ENCODE data around the gene FSTL4. TPM values are rescaled to one million over a fixed set of nuclear protein-coding genes. Genes with fewer than 3 reads are reported as not detected.

The FSTL4 gene
- total and polyA plus RNA-seq, 2 of the 13 experiments (the other 11 are each of a cell fraction or from before 2014, with no cell fraction given), result 2.1 to 3.0 TPM

DNA sequence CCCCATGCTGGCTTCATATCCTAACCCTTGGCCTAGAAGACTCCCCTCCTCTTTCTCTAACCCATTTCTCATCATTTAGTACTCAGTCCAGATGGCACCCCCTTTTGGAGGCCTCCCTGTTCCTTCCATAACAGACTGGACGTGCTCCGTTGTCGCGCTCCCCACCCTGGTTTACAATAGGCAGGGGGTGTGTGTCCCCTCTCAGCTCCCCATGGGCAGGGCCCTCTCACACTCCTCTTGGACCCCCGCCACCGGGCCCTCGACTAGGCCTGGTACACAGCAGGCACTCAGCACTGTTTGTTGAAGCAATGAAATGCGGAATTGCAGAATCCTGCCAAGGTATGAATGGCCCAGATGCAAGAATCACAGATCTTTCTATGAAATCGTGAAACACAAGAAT lies 227.4 kb downstream of the FSTL4 start:
- intact Hi-C loops (cut with micrococcal nuclease; ENCODE audit: unreplicated experiment), result no loop called here
- Histone ChIP-seq H3K4me3 (replicated peaks in 1 of 3; ENCODE audit: insufficient read depth in 1 of 3, low read depth in 2 of 3, low read length in 3 of 3) (no peak overlapping the region), H3K79me2 (ENCODE audit: insufficient read depth, low read length) (no peaks in the 10 kb centered on the region), H3K9me3 (ENCODE audit: low read length) (no peaks in the 10 kb centered on the region), H3K9ac (ENCODE audit: insufficient read depth, low read depth, low read length) (no peak overlapping the region), H3K27ac (ENCODE audit: extremely low read length, insufficient read depth, low read length) (no peak overlapping the region), H2AFZ (ENCODE audit: low read length) (no peak overlapping the region), H3K4me2 (ENCODE audit: low read depth, low read length) (no peak overlapping the region), H3K36me3 (replicated peaks in 1 of 2; ENCODE audit: control insufficient read depth in 1 of 2, insufficient read depth in 2 of 2, low read length in 2 of 2) (no peaks in the 10 kb centered on the region), H4K20me1 (ENCODE audit: insufficient read depth, low read length) (no peaks in the 10 kb centered on the region), H3K27me3 (ENCODE audit: control insufficient read depth in 1 of 2, insufficient read depth in 2 of 2, low read length in 2 of 2) (peaks cover 8 to 59% of the 10 kb centered on the region in 2 experiments; a peak in 4 of 5 replicates), H3K4me1 (ENCODE audit: insufficient read depth, low read length) (no peaks in the 10 kb centered on the region)
- no peak for FAIRE-seq
- 33% methylated on average over 9 of the region's 9 CpGs for WGBS (ENCODE audit: low lambda C conversion rate)
- ATAC-seq, result no peak
- DNase-seq (ENCODE audit: low spot score), result no peak
- BruUV-seq (replicated peaks), result no TSS peak
- ChIA-PET POLR2A (no interaction called here), CTCF (ENCODE audit: low intra/inter-chr PET ratio, low total read pairs) (no interaction called here)
- TF ChIP-seq FOXA1 (IDR thresholded peaks at IDR 0.05), result no peak
- TF ChIP-seq FOXA1 (CRISPR knock-in tag; IDR thresholded peaks at IDR 0.05), result no peak
- no peak for TF ChIP-seq ONECUT2 (CRISPR knock-in tag; IDR thresholded peaks at IDR 0.05)
- no peak for TF ChIP-seq ARNT (IDR thresholded peaks at IDR 0.05)
- TF ChIP-seq DPF2 (CRISPR knock-in tag; IDR thresholded peaks at IDR 0.05; ENCODE audit: borderline replicate concordance, low read depth), result no peak
- no peak for TF ChIP-seq IRF2 (CRISPR knock-in tag; IDR thresholded peaks at IDR 0.05)
- TF ChIP-seq PHB2 (IDR thresholded peaks at IDR 0.05; ENCODE audit: partially characterized antibody), result no peak
- no peak for TF ChIP-seq ZNF703 (CRISPR knock-in tag; IDR thresholded peaks at IDR 0.05; ENCODE audit: borderline replicate concordance)
- TF ChIP-seq ZNF331 (CRISPR knock-in tag; IDR thresholded peaks at IDR 0.05), result no peak
- no peak for TF ChIP-seq ZNF124 (CRISPR knock-in tag; IDR thresholded peaks at IDR 0.05)
- TF ChIP-seq, protein P1, sequence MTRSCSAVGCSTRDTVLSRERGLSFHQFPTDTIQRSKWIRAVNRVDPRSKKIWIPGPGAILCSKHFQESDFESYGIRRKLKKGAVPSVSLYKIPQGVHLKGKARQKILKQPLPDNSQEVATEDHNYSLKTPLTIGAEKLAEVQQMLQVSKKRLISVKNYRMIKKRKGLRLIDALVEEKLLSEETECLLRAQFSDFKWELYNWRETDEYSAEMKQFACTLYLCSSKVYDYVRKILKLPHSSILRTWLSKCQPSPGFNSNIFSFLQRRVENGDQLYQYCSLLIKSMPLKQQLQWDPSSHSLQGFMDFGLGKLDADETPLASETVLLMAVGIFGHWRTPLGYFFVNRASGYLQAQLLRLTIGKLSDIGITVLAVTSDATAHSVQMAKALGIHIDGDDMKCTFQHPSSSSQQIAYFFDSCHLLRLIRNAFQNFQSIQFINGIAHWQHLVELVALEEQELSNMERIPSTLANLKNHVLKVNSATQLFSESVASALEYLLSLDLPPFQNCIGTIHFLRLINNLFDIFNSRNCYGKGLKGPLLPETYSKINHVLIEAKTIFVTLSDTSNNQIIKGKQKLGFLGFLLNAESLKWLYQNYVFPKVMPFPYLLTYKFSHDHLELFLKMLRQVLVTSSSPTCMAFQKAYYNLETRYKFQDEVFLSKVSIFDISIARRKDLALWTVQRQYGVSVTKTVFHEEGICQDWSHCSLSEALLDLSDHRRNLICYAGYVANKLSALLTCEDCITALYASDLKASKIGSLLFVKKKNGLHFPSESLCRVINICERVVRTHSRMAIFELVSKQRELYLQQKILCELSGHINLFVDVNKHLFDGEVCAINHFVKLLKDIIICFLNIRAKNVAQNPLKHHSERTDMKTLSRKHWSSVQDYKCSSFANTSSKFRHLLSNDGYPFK (CRISPR knock-in tag; IDR thresholded peaks at IDR 0.05; ENCODE audit: borderline replicate concordance), result no peak
- TF ChIP-seq ZNF3 (CRISPR knock-in tag; IDR thresholded peaks at IDR 0.05), result no peak
- TF ChIP-seq MXI1 (IDR thresholded peaks at IDR 0.05; ENCODE audit: borderline replicate concordance, low read depth, low read length), result no peak
- TF ChIP-seq NCOR1 (IDR thresholded peaks at IDR 0.05; ENCODE audit: borderline replicate concordance, low read length), result no peak
- no peak for TF ChIP-seq SP5 (CRISPR knock-in tag; IDR thresholded peaks at IDR 0.05; ENCODE audit: borderline replicate concordance, low read depth)
- TF ChIP-seq, protein P2, sequence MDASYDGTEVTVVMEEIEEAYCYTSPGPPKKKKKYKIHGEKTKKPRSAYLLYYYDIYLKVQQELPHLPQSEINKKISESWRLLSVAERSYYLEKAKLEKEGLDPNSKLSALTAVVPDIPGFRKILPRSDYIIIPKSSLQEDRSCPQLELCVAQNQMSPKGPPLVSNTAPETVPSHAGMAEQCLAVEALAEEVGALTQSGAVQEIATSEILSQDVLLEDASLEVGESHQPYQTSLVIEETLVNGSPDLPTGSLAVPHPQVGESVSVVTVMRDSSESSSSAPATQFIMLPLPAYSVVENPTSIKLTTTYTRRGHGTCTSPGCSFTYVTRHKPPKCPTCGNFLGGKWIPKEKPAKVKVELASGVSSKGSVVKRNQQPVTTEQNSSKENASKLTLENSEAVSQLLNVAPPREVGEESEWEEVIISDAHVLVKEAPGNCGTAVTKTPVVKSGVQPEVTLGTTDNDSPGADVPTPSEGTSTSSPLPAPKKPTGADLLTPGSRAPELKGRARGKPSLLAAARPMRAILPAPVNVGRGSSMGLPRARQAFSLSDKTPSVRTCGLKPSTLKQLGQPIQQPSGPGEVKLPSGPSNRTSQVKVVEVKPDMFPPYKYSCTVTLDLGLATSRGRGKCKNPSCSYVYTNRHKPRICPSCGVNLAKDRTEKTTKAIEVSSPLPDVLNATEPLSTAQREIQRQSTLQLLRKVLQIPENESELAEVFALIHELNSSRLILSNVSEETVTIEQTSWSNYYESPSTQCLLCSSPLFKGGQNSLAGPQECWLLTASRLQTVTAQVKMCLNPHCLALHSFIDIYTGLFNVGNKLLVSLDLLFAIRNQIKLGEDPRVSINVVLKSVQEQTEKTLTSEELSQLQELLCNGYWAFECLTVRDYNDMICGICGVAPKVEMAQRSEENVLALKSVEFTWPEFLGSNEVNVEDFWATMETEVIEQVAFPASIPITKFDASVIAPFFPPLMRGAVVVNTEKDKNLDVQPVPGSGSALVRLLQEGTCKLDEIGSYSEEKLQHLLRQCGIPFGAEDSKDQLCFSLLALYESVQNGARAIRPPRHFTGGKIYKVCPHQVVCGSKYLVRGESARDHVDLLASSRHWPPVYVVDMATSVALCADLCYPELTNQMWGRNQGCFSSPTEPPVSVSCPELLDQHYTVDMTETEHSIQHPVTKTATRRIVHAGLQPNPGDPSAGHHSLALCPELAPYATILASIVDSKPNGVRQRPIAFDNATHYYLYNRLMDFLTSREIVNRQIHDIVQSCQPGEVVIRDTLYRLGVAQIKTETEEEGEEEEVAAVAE (CRISPR knock-in tag; IDR thresholded peaks at IDR 0.05; ENCODE audit: borderline replicate concordance), result no peak
- TF ChIP-seq ZNF180 (CRISPR knock-in tag; IDR thresholded peaks at IDR 0.05; ENCODE audit: borderline replicate concordance, low read depth), result no peak
- TF ChIP-seq ZNF768 (CRISPR knock-in tag; IDR thresholded peaks at IDR 0.05), result no peak
- no peak for TF ChIP-seq ZNF24 (IDR thresholded peaks at IDR 0.05)
- TF ChIP-seq, protein P3, sequence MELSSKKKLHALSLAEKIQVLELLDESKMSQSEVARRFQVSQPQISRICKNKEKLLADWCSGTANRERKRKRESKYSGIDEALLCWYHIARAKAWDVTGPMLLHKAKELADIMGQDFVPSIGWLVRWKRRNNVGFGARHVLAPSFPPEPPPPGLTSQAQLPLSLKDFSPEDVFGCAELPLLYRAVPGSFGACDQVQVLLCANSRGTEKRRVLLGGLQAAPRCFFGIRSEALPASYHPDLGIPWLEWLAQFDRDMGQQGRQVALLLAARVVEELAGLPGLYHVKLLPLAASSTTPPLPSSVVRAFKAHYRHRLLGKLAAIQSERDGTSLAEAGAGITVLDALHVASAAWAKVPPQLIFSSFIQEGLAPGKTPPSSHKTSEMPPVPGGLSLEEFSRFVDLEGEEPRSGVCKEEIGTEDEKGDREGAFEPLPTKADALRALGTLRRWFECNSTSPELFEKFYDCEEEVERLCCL (CRISPR knock-in tag; IDR thresholded peaks at IDR 0.05; ENCODE audit: borderline replicate concordance), result no peak
- in situ Hi-C loops (cut with HindIII; ENCODE audit: extremely low pct_ligation_motif_present, low pct_unique_long_range_greater_than_20kb), result no loop called here

All from HepG2 (cell line).